HFFc6 (cell line): ENCODE measurements around the gene MPZL2. TPM values are rescaled to one million over a fixed set of nuclear protein-coding genes. Genes with fewer than 3 reads are reported as not detected.

Experiments used
- DNase-seq: peaks from one replicate; pipeline ENCODE4 v3.0.0-alpha.2; 2018
- H3K27ac Mint-ChIP-seq: 2 replicates; pipeline ENCODE4 v1.8.0; 2020; ENCODE audit warnings: mild to moderate bottlenecking, mixed read lengths
- H3K27me3 Mint-ChIP-seq: 2 replicates; pipeline ENCODE4 v1.8.0; 2021; ENCODE audit warnings: mild to moderate bottlenecking, moderate library complexity, mixed read lengths; ENCODE audit not compliant: insufficient read depth
- H3K36me3 Mint-ChIP-seq: 2 replicates; pipeline ENCODE4 v1.8.0; 2021; ENCODE audit warnings: low read depth, mixed read lengths
- H3K4me1 Mint-ChIP-seq: 2 replicates; pipeline ENCODE4 v1.8.0; 2020; ENCODE audit warnings: low read depth, mixed read lengths
- H3K4me3 Mint-ChIP-seq: 2 replicates; pipeline ENCODE4 v1.8.0; 2020; ENCODE audit warnings: mild to moderate bottlenecking, moderate library complexity, mixed read lengths
- H3K9me3 Mint-ChIP-seq: 2 replicates; pipeline ENCODE4 v1.8.0; 2020; ENCODE audit warnings: mild to moderate bottlenecking, mixed read lengths
- total RNA-seq, 6 experiments: library from RNA; stranded (reverse); fragmentation: NEBNext Ultra II Directional; extraction: Animal tissue kit (Norgen Biotek cat#: 25700); gene quantifications; 2 replicates in 1 of 6; 3 replicates in 5 of 6; pipeline ENCODE4 v1.2.3, GENCODE V29; 2021
- TF ChIP-seq, protein P1 (sequence below): fragments of 200-600 bp; sonication (generic); IDR thresholded peaks from 2 replicates; pipeline ENCODE4 v1.5.0; 2021; ENCODE audit warnings: antibody characterized with exemption, mild to moderate bottlenecking

The MPZL2 gene
- total RNA-seq, 6 experiments from 2014 or later: not detected

DNA sequence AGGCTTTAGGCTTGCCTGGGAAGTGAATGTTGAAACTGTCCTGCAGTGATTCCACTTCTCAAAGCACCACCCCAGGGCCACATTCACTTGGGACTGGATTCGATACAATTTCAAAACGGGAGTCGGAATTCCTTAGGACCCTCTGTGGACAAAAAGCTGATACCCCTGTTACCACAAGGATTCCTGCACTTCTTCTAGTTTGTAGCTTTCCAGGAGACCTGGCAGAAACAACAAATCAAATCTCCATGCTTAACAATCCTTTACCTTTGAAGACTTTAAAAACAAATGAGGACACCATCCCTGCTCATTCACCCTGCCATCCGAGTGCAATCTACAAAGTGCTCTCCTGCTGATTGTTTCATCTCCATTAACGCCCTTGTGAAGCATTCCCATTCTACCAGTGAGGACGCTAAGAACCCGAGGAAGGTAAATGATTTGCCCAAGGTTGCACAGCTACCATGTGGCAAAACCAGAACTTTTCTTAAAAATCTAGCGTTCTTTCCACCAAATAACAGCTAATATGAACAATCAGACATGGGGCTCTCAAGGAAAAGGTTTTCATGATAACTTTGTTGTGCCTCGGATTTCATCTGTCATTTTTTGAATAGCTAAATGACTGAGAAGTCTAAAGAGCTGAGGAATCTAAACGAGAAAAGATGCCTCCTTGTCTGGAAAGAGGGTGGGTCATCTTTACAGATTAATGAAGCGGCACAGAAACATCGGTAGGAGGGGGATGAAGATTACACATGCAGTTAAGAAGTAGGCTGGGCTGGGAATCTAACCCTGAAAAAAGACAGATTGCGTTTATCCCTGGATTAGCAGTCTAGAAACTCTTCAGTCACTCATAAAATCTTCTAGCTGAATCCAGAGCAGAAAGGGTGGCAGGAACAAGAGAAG lies 720 bp upstream of the MPZL2 start:
- H3K4me3 Mint-ChIP-seq: peak overlapping the region; percentile 11; the same call in 1 of the 2 replicates
- H3K4me1 Mint-ChIP-seq: peaks cover 6% of the 10 kb centered on the region
- no peak for DNase-seq
- no peaks in the 10 kb centered on the region for H3K9me3 Mint-ChIP-seq
- TF ChIP-seq, protein P1, sequence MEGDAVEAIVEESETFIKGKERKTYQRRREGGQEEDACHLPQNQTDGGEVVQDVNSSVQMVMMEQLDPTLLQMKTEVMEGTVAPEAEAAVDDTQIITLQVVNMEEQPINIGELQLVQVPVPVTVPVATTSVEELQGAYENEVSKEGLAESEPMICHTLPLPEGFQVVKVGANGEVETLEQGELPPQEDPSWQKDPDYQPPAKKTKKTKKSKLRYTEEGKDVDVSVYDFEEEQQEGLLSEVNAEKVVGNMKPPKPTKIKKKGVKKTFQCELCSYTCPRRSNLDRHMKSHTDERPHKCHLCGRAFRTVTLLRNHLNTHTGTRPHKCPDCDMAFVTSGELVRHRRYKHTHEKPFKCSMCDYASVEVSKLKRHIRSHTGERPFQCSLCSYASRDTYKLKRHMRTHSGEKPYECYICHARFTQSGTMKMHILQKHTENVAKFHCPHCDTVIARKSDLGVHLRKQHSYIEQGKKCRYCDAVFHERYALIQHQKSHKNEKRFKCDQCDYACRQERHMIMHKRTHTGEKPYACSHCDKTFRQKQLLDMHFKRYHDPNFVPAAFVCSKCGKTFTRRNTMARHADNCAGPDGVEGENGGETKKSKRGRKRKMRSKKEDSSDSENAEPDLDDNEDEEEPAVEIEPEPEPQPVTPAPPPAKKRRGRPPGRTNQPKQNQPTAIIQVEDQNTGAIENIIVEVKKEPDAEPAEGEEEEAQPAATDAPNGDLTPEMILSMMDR: no peak
- H3K27me3 Mint-ChIP-seq: peaks cover 46% of the 10 kb centered on the region
- no peaks in the 10 kb centered on the region for H3K36me3 Mint-ChIP-seq
- H3K27ac Mint-ChIP-seq: no peak overlapping the region

DNA sequence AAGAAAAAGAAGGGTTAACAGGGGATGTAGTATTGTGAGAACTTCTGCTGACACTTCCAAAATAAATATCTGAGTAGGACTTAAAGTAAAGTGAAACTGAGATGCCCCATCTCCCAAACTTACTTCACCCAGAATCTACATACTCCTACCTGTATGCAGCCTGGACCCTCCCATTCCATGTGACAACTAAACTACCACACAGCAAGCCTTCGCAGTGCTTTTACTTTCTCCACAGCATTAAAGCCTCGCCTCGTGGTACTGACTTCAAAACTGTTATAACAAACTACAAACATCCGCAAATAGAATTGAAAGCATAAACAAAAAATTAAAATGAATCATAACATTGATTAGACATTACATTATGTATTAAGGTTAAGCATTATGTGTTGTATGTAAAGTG lies 985 bp downstream of the MPZL2 start:
- Mint-ChIP-seq H3K4me1 (peaks cover 6% of the 10 kb centered on the region), H3K27ac (no peak overlapping the region), H3K4me3 (no peak overlapping the region), H3K9me3 (no peaks in the 10 kb centered on the region), H3K27me3 (peaks cover 40% of the 10 kb centered on the region), H3K36me3 (no peaks in the 10 kb centered on the region)
- no peak for DNase-seq
- TF ChIP-seq, protein P1: no peak

DNA sequence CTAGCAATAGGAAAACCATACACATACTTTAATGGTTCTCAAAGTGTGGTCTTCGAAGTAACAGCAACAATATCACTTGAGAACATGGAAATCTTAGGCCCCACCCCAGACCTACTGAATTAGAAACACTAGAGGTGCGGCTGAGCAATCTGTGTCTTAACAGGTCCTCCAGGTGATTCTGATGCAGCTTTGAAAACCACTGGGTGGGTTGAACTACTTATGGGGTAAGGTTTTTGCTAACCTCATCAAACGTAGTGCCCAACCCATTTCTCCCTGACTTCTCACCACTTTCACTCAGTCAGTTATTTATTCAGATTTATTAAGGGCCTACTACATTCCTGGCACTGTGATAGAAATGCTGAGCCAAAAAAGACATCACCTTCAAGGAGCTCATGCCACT lies 3.7 kb downstream of the MPZL2 start:
- no peaks in the 10 kb centered on the region for H3K36me3 Mint-ChIP-seq
- no peak for DNase-seq
- TF ChIP-seq, protein P1: no peak
- H3K9me3 Mint-ChIP-seq: no peaks in the 10 kb centered on the region
- no peak overlapping the region for H3K4me3 Mint-ChIP-seq
- peaks cover 6% of the 10 kb centered on the region for H3K4me1 Mint-ChIP-seq
- peaks cover 41% of the 10 kb centered on the region for H3K27me3 Mint-ChIP-seq
- H3K27ac Mint-ChIP-seq: no peak overlapping the region

DNA sequence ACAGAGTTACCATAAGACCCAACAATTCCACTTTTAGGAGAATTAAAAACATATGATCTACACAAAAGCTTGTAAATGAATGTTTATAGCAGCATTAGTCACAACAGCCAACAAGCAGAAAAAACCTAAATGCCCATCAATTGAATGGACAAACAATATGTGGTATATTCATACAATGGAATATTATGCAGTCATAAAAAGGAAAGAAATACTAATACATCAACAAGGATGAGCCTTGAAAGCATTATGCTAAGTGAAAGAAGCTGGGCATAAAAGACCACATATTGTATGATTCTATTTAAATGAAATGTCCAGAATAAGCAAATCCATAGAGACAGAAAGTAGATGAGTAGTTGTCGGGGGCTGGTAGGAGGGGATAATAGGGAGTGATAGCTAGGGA lies 5.0 kb downstream of the MPZL2 start:
- Mint-ChIP-seq H3K27me3 (peaks cover 31% of the 10 kb centered on the region), H3K4me3 (no peak overlapping the region), H3K4me1 (peaks cover 2% of the 10 kb centered on the region), H3K9me3 (no peaks in the 10 kb centered on the region), H3K36me3 (no peaks in the 10 kb centered on the region), H3K27ac (no peak overlapping the region)
- no peak for DNase-seq
- TF ChIP-seq, protein P1: no peak

DNA sequence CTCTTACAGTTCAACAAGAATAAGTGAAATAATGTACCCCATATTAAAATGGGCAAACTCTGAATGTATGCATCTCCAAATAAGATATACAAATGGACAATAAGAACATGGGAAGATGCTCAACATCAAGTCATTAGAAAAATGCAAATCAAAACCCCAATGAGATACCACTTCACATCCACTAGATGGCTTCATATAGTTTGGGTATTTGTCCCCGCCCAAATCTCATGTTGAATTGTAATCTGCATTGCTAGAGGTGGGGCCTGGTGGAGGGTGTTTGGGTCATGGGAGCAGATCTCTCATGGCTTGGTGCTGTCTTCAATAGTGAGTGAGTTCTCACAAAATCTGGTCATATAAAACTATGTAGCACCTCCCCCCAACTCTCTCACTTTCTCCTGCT lies 5.7 kb downstream of the MPZL2 start:
- H3K4me1 Mint-ChIP-seq: no peaks in the 10 kb centered on the region
- no peak overlapping the region for H3K4me3 Mint-ChIP-seq
- TF ChIP-seq, protein P1: peak; percentile 65
- H3K36me3 Mint-ChIP-seq: no peaks in the 10 kb centered on the region
- H3K9me3 Mint-ChIP-seq: no peaks in the 10 kb centered on the region
- no peak overlapping the region for H3K27ac Mint-ChIP-seq
- no peak for DNase-seq
- peaks cover 23% of the 10 kb centered on the region for H3K27me3 Mint-ChIP-seq
